ENCODE data around the gene C19orf12. TPM values are rescaled to one million over a fixed set of nuclear protein-coding genes. Genes with fewer than 3 reads are reported as not detected.
"Not testable (repeated sequence)": the region's sequence is repeated elsewhere in the genome, so short reads cannot be mapped to it uniquely, and the experiment has no call there.

C19orf12 gene
- total RNA-seq, 1 donor from 2014 or later: 36.7 TPM

- no peak for DNase-seq (ENCODE audit: low read depth)
Measured at GRCh38 chr19:29731331-29731850, 16.3 kb upstream of the C19orf12 start.

DNA sequence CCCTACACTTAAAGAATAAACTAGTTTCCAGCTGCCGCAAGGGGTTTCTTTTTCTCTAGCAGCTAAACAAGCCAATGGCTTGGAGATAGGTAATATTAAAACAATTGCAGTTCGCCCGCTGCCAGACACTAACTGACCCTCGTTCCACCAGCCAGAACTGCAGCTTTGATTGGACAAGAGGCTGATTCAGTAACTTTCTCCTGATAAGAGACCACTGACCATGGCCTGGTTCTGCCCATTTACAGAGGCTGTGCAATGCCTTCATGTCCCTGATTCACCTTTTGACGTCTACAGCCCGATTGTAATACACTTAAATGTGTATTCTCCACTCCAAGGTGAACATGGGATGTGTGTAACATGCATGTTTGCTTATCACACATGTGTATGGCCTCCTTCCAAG lies 12.8 kb upstream of the C19orf12 start:
- DNase-seq (ENCODE audit: low read depth): no peak

DNA sequence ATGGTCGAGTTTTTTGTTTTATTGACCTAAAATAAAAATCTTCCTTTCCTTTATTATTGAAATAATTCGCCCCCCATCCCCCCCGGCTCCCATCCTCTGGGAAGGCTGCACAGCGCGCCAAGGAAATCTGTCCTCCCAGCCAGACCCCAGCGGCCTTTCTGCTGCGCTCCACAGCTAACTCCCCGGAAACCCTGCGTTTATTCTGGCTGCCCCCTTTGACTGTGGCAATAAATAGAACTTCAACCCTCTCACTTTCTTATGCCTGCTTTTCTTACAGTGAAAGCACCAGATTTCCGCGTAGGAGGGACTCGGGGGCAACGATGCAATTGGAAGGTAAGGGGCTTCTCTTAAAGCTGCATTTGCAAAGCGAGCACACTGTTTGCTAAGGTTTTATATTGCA lies 9.7 kb upstream of the C19orf12 start:
- DNase-seq (ENCODE audit: low read depth): no peak

DNA sequence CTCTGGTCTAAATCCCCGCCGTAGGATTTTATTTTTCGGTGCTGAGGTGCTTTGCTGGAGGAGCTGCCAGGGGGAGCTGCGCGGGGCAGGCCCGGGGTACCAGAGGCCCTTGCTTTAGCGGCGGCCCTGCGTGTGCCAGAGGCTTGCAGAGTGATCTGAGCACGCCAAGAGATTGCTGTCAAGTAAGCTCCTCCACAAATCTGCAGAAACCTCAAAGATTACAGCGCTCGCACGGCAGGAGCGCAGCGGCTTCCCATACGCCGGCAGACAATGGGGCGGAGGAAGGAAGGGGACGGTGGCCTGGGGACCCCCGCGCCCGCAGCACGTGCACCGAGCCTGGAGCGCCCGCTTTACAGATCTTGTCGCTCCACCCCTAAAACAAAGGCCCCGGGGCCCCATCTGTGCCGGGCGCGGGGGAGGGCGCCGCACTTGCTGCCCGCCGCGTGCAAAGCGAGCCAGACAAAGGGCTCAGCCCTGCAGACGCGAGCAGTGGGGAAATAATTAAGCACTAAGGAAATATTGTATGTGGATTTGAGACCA lies 9.1 kb upstream of the C19orf12 start:
- DNase-seq (ENCODE audit: low read depth): no peak

DNA sequence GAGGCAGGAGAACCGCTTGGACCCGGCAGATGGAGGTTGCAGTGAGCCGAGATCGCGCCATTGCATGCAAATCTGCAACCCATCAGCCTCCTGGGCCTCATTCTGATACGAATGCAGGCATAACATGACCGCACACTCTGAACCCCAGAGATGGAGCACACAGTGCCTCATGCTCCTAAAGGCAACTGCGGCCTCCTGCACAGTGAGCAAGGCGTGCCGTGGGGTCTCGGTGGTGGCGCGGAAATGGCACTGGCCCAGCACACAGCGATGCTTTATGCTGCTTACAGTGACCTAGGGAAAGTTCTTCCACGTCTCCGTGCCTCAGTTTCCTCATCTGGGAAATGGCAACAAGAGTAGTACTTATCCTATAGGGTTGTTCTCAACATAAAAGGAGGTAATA lies 2.0 kb upstream of the C19orf12 start:
- DNase-seq (ENCODE audit: low read depth): no peak

DNA sequence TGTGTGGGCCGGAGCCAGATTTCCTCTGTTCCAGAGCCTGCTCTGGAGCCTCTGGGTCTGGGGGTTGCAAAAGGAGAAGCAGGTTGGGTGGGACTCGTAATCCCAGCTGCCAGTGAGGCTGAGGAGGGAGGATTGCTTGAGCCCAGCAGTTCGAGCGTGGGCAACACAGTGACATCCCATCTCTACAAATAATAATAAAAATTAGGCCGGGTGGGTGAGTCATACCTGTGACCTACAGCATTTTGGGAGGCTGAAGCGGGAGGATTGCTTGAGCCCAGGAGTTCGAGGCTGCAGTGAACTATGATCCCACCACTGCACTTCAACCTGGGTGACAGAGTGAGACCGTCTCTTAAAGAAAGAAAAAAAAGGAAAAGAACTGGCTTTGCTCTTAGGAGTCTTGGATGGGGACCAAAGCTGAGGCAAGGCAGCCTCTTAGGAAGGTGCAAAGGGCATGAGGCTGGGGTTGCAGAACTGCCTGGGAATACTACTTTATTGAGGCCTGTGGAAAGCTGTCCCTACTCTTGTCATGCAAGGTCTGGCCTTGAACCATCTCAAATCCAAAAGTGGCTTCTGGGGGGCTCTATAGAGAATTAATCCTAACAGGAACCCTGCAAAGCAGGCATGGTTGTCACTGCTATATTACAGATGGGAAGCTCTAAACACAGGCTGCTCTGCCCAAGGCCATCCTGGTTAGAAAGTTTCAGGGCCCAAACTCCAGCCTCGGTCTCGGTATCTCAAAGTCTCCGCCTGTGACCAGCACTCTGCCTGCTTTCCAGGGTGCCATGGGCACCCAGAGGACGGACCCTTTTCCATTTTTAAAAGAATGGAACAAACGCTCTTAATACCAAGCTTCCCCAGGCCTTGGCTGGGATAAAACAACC lies 880 bp upstream of the C19orf12 start:
- DNase-seq (ENCODE audit: low read depth): peak; percentile 25

- DNase-seq (ENCODE audit: low read depth): no peak
Measured at GRCh38 chr19:29714371-29714952, 599 bp downstream of the C19orf12 start.

DNA sequence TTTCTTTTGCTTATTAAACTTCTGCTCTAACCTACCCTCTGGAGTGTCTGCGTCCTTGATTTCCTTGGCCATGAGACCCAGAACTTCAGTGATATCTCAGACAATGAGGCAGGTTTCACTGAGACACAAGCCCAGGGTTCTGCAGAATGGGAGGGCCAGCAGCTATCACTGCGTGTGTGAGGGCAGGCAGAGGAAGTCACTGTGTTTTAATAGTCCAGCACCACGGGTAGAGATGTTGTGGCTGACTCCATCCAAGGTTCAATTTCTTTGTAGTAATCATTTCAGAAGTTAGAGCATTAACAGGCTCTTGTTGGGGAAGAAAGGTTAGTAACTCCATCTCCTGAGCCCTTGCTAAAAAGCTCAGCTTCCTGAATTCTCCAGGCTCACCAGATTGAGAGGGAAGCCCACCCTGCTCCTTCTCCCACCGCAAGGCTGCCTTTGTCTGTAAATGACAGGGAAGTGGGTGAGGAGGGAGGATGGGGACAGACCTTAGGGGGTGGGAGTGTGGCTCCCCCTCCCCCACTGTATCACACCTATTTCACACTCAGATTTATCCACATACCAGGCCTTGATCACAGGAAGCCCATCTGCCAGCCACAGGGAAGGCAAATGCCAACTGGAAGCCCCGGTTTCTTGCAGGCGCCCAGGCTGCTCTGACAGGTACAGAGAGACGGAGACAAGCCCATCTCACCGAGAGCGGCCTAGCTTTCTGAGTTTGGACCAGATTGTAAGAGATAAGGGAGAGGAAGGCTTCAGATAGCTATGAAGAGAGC lies 2.1 kb downstream of the C19orf12 start:
- no peak for DNase-seq (ENCODE audit: low read depth)

DNA sequence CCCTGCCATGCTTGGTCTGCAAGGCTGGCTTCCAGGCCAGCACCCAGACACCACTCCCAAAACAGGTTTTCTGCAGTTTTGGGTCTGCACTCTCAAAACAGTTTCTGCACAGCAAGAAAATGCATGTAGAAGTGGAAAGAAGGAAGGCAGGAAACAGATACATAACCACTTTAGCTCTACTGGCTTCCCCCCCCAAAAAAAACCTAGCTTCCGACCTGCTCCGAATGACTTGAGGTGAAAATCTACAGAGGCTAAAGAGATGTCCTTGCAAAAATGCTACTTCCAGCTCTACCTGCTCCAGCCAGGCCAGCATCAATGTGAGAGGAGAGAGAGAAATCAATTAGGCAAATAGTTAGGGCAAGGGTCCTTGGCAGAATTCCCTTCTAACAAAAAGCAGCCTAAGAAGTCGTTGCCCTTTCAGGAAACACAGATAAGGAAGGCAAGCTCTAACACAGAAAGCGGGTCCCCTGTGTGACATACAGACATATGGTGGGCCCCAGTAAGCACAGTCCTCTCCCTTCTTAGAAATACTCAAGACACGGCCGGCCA lies 3.4 kb downstream of the C19orf12 start:
- no peak for DNase-seq (ENCODE audit: low read depth)

DNA sequence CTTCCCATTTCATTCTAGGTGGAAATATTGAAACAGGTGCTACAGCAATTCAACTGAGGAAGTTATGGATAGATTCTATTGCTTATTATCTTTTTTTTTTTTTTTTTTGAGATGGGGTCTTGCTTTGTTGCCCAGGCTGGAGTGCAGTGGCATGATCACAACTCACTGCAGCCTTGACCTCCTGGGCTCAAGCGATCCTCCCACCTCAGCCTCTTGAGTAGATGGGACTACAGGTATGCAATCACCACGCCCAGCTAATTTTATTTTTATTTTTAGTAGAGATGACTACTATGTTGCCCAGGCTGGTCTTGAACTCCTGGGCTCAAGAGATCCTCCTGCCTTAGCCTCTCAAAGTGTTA lies 5.6 kb downstream of the C19orf12 start:
- DNase-seq (ENCODE audit: low read depth): not testable (repeated sequence)

GRCh38 chr19:29708554-29709439 lies 6.3 kb downstream of the C19orf12 start:
- DNase-seq (ENCODE audit: low read depth): peak; percentile 72

DNA sequence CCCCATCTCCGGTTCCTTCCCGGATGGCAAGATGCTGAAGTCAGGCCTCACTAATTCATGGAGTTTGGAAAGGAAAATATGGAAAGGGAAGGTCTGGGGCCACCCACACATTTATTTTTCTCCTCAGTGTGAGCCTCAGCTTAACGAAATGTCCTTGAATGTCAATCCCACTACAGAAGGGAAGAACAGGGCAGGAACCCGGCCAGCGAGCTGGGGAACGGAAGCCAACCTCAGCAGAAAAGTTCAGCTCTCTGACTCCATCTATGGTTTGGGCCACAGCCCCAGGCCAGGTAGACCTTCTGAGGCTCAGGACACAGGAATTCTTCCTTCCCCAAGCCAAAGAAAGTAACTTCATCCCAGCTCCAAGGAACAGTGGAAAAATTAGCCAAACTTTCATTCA lies 8.4 kb downstream of the C19orf12 start:
- DNase-seq (ENCODE audit: low read depth): no peak

DNA sequence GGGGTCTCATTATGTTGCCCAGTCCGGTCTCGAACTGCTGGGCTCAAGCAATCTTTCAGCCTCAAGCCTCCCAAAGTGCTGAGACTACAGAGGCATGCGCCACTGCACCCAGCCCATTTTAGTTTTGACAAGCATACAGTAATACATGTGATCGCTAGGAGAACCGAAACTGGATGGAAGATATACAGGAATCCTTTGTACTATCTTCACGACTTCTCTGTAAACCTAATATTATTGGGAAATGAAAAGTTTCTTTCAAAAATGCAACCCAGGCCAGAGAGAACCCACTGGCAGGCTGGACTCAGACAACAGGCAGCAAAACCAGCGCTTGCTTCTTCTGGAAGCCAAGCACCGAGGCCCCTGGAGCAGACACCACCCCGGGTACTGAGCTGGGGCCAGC lies 9.4 kb downstream of the C19orf12 start:
- DNase-seq (ENCODE audit: low read depth): no peak

- no peak for DNase-seq (ENCODE audit: low read depth)
Measured at GRCh38 chr19:29704562-29705558, 10.2 kb downstream of the C19orf12 start.

GRCh38 chr19:29702963-29703320 lies 12.1 kb downstream of the C19orf12 start:
- no peak for DNase-seq (ENCODE audit: low read depth)

- no peak for DNase-seq (ENCODE audit: low read depth)
Measured at GRCh38 chr19:29702161-29702962, 12.7 kb downstream of the C19orf12 start.

- DNase-seq (ENCODE audit: low read depth): no peak
Measured at GRCh38 chr19:29700498-29700897, 14.6 kb downstream of the C19orf12 start.

GRCh38 chr19:29699861-29700260 lies 15.2 kb downstream of the C19orf12 start:
- no peak for DNase-seq (ENCODE audit: low read depth)

Data from renal cortical epithelial cell (primary cell).